Measurements from ENCODE around the gene GRIA3. TPM values are rescaled to one million over a fixed set of nuclear protein-coding genes. Genes with fewer than 3 reads are reported as not detected.

GRIA3 gene
- total RNA-seq, 1 donor from 2014 or later = 4.6 TPM

DNA sequence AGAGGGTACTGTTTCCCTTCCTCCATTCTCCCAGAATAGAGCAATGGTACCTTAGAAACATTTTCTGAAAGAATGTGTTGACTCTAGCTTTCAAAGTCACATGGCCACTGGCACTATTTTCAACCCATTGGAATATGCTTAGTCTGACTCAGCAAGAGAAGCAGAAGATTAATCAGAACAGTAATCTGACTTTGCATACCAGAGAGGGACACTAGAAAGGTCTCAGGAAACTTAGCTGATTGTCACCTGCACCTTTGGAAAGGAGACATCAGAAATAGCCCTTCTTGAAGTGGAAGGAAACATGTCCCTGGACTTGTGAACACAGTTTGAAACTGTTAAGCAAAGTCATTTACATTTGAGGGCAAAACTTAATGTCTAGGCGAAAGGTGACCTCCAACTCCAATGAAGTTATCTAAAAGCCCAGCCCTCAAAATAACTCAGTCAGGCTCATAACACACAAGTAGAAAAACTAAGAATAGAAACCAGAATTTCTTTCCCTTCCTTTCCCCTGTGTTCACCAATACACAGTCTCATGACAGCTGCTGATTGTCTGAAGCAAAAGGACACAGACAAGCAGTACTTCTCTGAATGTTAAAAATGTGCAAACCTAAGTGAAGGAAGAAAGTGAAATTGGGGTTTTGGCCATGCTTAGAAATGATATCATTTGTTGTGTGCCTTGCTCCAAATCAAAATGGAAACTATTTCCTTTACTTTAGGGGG is 270.8 kb downstream of the GRIA3 start:
- no peaks in the 10 kb centered on the region for H3K27me3 Mint-ChIP-seq (ENCODE audit: insufficient read depth, low read depth)
- no peaks in the 10 kb centered on the region for H3K4me1 Mint-ChIP-seq
- H3K27ac Mint-ChIP-seq = no peak overlapping the region
- Histone ChIP-seq H2AFZ (replicated peaks) (no peak overlapping the region), H3K27me3 (no peaks in the 10 kb centered on the region), H3K9me3 (ENCODE audit: low read depth) (no peaks in the 10 kb centered on the region), H3K27ac (no peak overlapping the region), H3F3A (ENCODE audit: low read depth) (no peaks in the 10 kb centered on the region), H3K36me3 (no peaks in the 10 kb centered on the region), H3K9ac (no peak overlapping the region), H3K4me3 (no peak overlapping the region), H4K20me1 (ENCODE audit: low read depth) (no peaks in the 10 kb centered on the region), H3K79me2 (ENCODE audit: low read depth) (no peaks in the 10 kb centered on the region), H3K4me2 (no peak overlapping the region), H3K4me1 (no peaks in the 10 kb centered on the region)
- H3K4me3 Mint-ChIP-seq = no peak overlapping the region
- no peak for DNase-seq (ENCODE audit: low spot score)
- no peaks in the 10 kb centered on the region for H3K9me3 Mint-ChIP-seq
- TF ChIP-seq EZH2phosphoT487 (IDR thresholded peaks at IDR 0.05) (no peak), EZH2 (IDR thresholded peaks at IDR 0.05) (no peak)
- TF ChIP-seq, protein P1, sequence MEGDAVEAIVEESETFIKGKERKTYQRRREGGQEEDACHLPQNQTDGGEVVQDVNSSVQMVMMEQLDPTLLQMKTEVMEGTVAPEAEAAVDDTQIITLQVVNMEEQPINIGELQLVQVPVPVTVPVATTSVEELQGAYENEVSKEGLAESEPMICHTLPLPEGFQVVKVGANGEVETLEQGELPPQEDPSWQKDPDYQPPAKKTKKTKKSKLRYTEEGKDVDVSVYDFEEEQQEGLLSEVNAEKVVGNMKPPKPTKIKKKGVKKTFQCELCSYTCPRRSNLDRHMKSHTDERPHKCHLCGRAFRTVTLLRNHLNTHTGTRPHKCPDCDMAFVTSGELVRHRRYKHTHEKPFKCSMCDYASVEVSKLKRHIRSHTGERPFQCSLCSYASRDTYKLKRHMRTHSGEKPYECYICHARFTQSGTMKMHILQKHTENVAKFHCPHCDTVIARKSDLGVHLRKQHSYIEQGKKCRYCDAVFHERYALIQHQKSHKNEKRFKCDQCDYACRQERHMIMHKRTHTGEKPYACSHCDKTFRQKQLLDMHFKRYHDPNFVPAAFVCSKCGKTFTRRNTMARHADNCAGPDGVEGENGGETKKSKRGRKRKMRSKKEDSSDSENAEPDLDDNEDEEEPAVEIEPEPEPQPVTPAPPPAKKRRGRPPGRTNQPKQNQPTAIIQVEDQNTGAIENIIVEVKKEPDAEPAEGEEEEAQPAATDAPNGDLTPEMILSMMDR (IDR thresholded peaks at IDR 0.05) = no peak
- no peaks in the 10 kb centered on the region for H3K36me3 Mint-ChIP-seq

DNA sequence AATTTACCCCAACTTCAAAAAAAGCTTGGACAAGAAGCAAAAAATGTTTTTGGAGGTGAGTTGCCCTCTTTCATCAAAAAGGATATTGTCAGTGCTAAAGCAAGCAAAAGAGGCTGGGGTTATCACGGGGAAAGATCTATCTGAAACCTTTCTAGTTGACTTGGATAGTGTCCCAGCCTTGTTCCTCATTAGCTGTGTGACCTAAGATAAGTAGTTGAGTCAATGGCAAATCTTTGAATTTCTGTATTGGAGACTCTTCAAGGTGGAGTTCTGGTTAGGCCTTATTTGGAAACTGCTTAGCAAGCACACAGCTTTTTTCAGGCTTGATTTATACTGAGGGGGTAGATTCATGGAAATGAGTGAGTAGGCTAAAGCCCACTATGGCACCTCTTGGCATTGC is 271.6 kb downstream of the GRIA3 start:
- no peak overlapping the region for H3K4me3 ChIP-seq
- no peaks in the 10 kb centered on the region for H3K27me3 Mint-ChIP-seq (ENCODE audit: insufficient read depth, low read depth)
- no peak overlapping the region for H3K27ac ChIP-seq
- no peak for DNase-seq (ENCODE audit: low spot score)
- no peaks in the 10 kb centered on the region for H3K4me1 Mint-ChIP-seq
- H3K27ac Mint-ChIP-seq = no peak overlapping the region
- no peaks in the 10 kb centered on the region for H3K27me3 ChIP-seq
- no peak overlapping the region for H3K4me2 ChIP-seq
- TF ChIP-seq EZH2 (IDR thresholded peaks at IDR 0.05) (no peak), EZH2phosphoT487 (IDR thresholded peaks at IDR 0.05) (no peak)
- TF ChIP-seq, protein P1 (IDR thresholded peaks at IDR 0.05) = no peak
- H3K79me2 ChIP-seq (ENCODE audit: low read depth) = no peaks in the 10 kb centered on the region
- no peaks in the 10 kb centered on the region for H3K4me1 ChIP-seq
- H3K9me3 Mint-ChIP-seq = no peaks in the 10 kb centered on the region
- H3K36me3 Mint-ChIP-seq = no peaks in the 10 kb centered on the region
- no peaks in the 10 kb centered on the region for H4K20me1 ChIP-seq (ENCODE audit: low read depth)
- no peak overlapping the region for H3K4me3 Mint-ChIP-seq
- no peaks in the 10 kb centered on the region for H3K36me3 ChIP-seq
- H3F3A ChIP-seq (ENCODE audit: low read depth) = no peaks in the 10 kb centered on the region
- H2AFZ ChIP-seq (replicated peaks) = no peak overlapping the region
- no peak overlapping the region for H3K9ac ChIP-seq
- no peaks in the 10 kb centered on the region for H3K9me3 ChIP-seq (ENCODE audit: low read depth)

DNA sequence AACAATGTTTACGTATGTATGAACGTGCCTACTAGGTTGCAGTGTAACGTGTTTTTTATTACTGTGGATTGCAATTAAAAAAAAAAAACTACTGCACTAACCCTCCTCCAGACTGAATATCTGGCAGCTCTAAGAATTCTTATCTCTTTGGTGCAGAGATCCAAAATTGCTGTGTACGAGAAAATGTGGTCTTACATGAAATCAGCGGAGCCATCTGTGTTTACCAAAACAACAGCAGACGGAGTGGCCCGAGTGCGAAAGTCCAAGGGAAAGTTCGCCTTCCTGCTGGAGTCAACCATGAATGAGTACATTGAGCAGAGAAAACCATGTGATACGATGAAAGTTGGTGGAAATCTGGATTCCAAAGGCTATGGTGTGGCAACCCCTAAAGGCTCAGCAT is 280.6 kb downstream of the GRIA3 start:
- no peaks in the 10 kb centered on the region for H3K36me3 ChIP-seq
- Mint-ChIP-seq H3K4me3 (no peak overlapping the region), H3K9me3 (no peaks in the 10 kb centered on the region), H3K4me1 (no peaks in the 10 kb centered on the region), H3K27me3 (ENCODE audit: insufficient read depth, low read depth) (no peaks in the 10 kb centered on the region), H3K27ac (no peak overlapping the region), H3K36me3 (no peaks in the 10 kb centered on the region)
- no peaks in the 10 kb centered on the region for H3K9me3 ChIP-seq (ENCODE audit: low read depth)
- no peaks in the 10 kb centered on the region for H3K79me2 ChIP-seq (ENCODE audit: low read depth)
- no peak overlapping the region for H3K27ac ChIP-seq
- H2AFZ ChIP-seq (replicated peaks) = no peak overlapping the region
- no peak overlapping the region for H3K4me3 ChIP-seq
- no peak for DNase-seq (ENCODE audit: low spot score)
- H3K4me1 ChIP-seq = no peaks in the 10 kb centered on the region
- TF ChIP-seq EZH2 (IDR thresholded peaks at IDR 0.05) (no peak), EZH2phosphoT487 (IDR thresholded peaks at IDR 0.05) (no peak)
- TF ChIP-seq, protein P1 (IDR thresholded peaks at IDR 0.05) = no peak
- no peaks in the 10 kb centered on the region for H3K27me3 ChIP-seq
- no peak overlapping the region for H3K9ac ChIP-seq
- no peaks in the 10 kb centered on the region for H4K20me1 ChIP-seq (ENCODE audit: low read depth)
- no peaks in the 10 kb centered on the region for H3F3A ChIP-seq (ENCODE audit: low read depth)
- no peak overlapping the region for H3K4me2 ChIP-seq

Measured in neural progenitor cell (in vitro differentiated cells).